AG08395 (cell line): ENCODE results near the gene SEL1L3.

Experiments
- DNase-seq: peaks from one replicate; pipeline ENCODE4 v3.0.0; 2012; ENCODE audit warnings: mixed read lengths, low spot score

Gene SEL1L3

GRCh38 chr4:25749150-25749794, 113.5 kb downstream of the SEL1L3 start:
- DNase-seq: no peak

- DNase-seq: no peak
Measured at GRCh38 chr4:25743971-25744370, 118.8 kb downstream of the SEL1L3 start.

GRCh38 chr4:25729564-25729963, 133.2 kb downstream of the SEL1L3 start:
- no peak for DNase-seq

GRCh38 chr4:25728886-25729285, 133.9 kb downstream of the SEL1L3 start:
- DNase-seq: no peak

- no peak for DNase-seq
Measured at GRCh38 chr4:25727711-25728493, 134.9 kb downstream of the SEL1L3 start.

- DNase-seq: no peak
Measured at GRCh38 chr4:25725870-25726269, 136.9 kb downstream of the SEL1L3 start.

- no peak for DNase-seq
Measured at GRCh38 chr4:25723409-25723808, 139.4 kb downstream of the SEL1L3 start.

- DNase-seq: no peak
Measured at GRCh38 chr4:25722964-25723363, 139.8 kb downstream of the SEL1L3 start.

- no peak for DNase-seq
Measured at GRCh38 chr4:25713812-25714211, 149.0 kb downstream of the SEL1L3 start.

GRCh38 chr4:25712611-25713010, 150.2 kb downstream of the SEL1L3 start:
- no peak for DNase-seq

- DNase-seq: no peak
Measured at GRCh38 chr4:25710637-25711036, 152.2 kb downstream of the SEL1L3 start.

GRCh38 chr4:25704516-25704915, 158.3 kb downstream of the SEL1L3 start:
- DNase-seq: no peak

GRCh38 chr4:25703731-25704388, 158.9 kb downstream of the SEL1L3 start:
- no peak for DNase-seq

GRCh38 chr4:25702848-25703247, 159.9 kb downstream of the SEL1L3 start:
- DNase-seq: peak; percentile 72

- DNase-seq: no peak
Measured at GRCh38 chr4:25700661-25701060, 162.1 kb downstream of the SEL1L3 start.

GRCh38 chr4:25697516-25697915, 165.3 kb downstream of the SEL1L3 start:
- DNase-seq: no peak
